ENCODE measurements around the gene MAGIX. TPM values are rescaled to one million over a fixed set of nuclear protein-coding genes. Genes with fewer than 3 reads are reported as not detected.

The MAGIX gene
- total RNA-seq, 1 experiment from 2014 or later: 1.9 TPM

DNA sequence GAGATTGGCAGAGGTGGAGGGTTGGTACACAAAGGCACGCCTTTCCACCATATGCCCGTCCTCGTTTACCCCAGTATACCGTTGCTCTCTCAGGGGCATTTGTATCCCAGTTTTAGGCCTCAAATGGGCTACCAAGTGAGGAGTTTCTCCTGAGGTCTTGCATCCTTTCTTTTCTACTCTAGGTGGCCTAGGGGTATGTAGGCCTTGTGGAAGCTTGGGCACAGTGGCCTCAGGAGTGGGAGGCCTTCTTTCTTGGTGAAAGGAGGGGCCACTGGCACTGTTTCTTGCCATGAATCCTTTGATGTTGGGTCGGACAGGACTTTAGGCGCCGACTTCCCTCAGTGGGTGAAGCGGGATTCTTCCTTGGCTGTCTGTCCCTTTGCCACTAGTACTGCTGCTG lies 15.3 kb upstream of the MAGIX start:
- Histone ChIP-seq H3K18ac (ENCODE audit: insufficient read length, low read depth, low read length) (no peak overlapping the region), H2AK5ac (ENCODE audit: insufficient read length, low read length) (no peak overlapping the region), H2BK20ac (ENCODE audit: low read depth, low read length, poor library complexity, severe bottlenecking) (no peak overlapping the region), H2BK12ac (ENCODE audit: insufficient read length, low read depth, low read length) (no peak overlapping the region), H3K23ac (ENCODE audit: insufficient read length, low read depth, low read length) (no peak overlapping the region), H2BK120ac (ENCODE audit: low read depth, low read length, poor library complexity, severe bottlenecking) (no peak overlapping the region), H3K4me1 (ENCODE audit: insufficient read depth, low read length) (no peaks in the 10 kb centered on the region), H3K9ac (ENCODE audit: extremely low read depth, insufficient read length, low read length) (no peak overlapping the region), H2BK5ac (ENCODE audit: insufficient read length, low read length) (no peak overlapping the region), H3K79me1 (ENCODE audit: insufficient read depth, low read depth, low read length, poor library complexity, severe bottlenecking) (no peaks in the 10 kb centered on the region), H3K56ac (ENCODE audit: insufficient read length, low read depth, low read length) (no peak overlapping the region), H3K27ac (ENCODE audit: insufficient read length, low read depth, low read length) (no peak overlapping the region), H3K23me2 (ENCODE audit: insufficient read length, low read depth, low read length, poor library complexity, severe bottlenecking) (no peaks in the 10 kb centered on the region), H4K8ac (replicated peaks; ENCODE audit: insufficient read length, low read depth, low read length) (no peak overlapping the region), H4K5ac (ENCODE audit: insufficient read length, low read depth, low read length) (no peak overlapping the region), H3K4ac (ENCODE audit: low read depth, low read length) (no peak overlapping the region), H2BK15ac (ENCODE audit: low read depth, low read length) (no peak overlapping the region), H3K14ac (ENCODE audit: insufficient read depth, low read length) (no peak overlapping the region), H4K20me1 (ENCODE audit: control insufficient read depth, insufficient read depth, insufficient read length) (no peaks in the 10 kb centered on the region), H2AFZ (ENCODE audit: low read length) (no peak overlapping the region), H4K91ac (ENCODE audit: insufficient read length, low read depth, low read length) (no peak overlapping the region), H3K27me3 (ENCODE audit: insufficient read depth, low read length) (no peaks in the 10 kb centered on the region), H3K9me3 (ENCODE audit: control insufficient read depth, low read depth, low read length) (peaks cover 7% of the 10 kb centered on the region), H3T11ph (ENCODE audit: low read length) (no peak overlapping the region), H3K79me2 (ENCODE audit: insufficient read depth, low read length) (no peaks in the 10 kb centered on the region), H3K4me2 (ENCODE audit: insufficient read depth, insufficient read length, low read length) (no peak overlapping the region)
- H3K4me1 Mint-ChIP-seq: no peaks in the 10 kb centered on the region
- peaks cover 2 to 5% (median 4%) of the 10 kb centered on the region in 3 experiments; a peak in 4 of 7 replicates for H3K36me3 Mint-ChIP-seq (ENCODE audit: insufficient read depth in 1 of 3, low read depth in 3 of 3)
- no peaks in the 10 kb centered on the region; the same call in 1 of the 2 replicates for H3K27me3 Mint-ChIP-seq (ENCODE audit: low read depth)
- WGBS (ENCODE audit: extremely low coverage, insufficient read length, low lambda C conversion rate): no CpG with 5 or more reads among the region's 8 CpGs
- no peak overlapping the region for H3K27ac Mint-ChIP-seq
- H3K9me3 Mint-ChIP-seq: peaks cover 54 to 59% of the 10 kb centered on the region in 2 experiments
- DNase-seq: no peak
- no peak for TF ChIP-seq CTCF (conservative IDR thresholded peaks at IDR 0.05)
- H3K4me3 Mint-ChIP-seq: no peak overlapping the region; a peak in 1 of 5 replicates

Measured in H9 (cell line).